NCI-H1048 (cell line): ENCODE data around the gene ZNF524.
A peak's percentile ranks its signal among the peaks of the same experiment; 100 is the strongest.

Experiments used
- DNase-seq: peaks from one replicate; lab custom pipeline; 2025; lab: John Stamatoyannopoulos, UW

Gene ZNF524

DNA sequence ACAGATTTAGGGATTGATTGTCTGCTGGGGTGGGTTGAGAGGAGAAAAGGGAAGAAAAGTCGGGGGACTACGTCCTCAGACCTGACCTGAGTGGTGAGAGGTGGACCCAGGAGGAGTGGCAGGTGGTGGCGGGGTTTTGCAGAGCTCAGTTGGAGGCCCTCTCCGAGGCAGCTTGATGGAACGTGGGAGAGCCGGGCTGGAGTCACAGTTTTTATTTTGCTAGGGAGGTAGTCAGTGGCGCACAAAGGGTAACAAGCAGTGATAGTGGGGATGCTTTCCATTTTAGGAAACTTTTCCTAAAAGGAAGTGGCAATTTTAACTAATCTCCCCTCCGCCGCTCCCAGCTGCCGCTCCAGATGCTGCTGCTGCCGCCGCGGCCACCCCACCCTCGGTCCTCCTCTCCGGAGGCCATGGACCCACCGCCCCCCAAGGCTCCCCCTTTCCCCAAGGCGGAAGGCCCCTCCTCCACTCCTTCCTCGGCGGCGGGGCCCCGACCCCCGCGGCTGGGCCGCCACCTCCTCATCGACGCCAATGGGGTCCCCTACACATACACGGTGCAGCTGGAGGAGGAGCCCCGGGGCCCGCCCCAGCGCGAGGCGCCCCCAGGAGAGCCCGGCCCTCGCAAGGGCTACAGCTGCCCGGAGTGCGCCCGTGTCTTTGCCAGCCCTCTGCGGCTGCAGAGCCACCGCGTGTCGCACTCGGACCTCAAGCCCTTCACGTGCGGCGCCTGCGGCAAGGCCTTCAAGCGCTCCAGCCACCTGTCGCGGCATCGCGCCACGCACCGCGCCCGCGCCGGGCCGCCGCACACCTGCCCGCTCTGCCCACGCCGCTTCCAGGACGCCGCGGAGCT, 42.3 kb downstream of the ZNF524 start:
- no peak for DNase-seq

- DNase-seq, result no peak
Measured at GRCh38 chr19:55643003-55643886, 43.2 kb downstream of the ZNF524 start, which contains the start of gene ZNF581. Gene ZNF581, plus strand, starts transcription at chr19:55643649. Its CDS starts 923 bp downstream, at chr19:55644572.

DNA sequence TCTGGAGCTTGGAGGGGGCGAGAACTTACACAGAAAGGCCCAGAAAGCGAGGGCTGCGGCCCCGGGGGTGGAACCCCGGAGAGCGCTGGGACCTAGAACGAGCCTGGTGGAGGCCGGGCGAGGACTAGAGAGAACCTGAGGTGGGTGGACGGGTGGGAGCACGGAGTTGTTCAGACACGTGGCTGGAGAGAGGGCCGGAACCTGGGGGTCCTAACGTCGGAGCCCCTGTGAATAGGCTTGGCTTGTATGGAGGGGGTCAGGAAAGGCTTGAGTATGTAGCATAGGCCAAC, 43.7 kb downstream of the ZNF524 start:
- no peak for DNase-seq

GRCh38 chr19:55644191-55644833, 44.2 kb downstream of the ZNF524 start:
- no peak for DNase-seq

GRCh38 chr19:55644842-55645511, 44.9 kb downstream of the ZNF524 start:
- no peak for DNase-seq

DNA sequence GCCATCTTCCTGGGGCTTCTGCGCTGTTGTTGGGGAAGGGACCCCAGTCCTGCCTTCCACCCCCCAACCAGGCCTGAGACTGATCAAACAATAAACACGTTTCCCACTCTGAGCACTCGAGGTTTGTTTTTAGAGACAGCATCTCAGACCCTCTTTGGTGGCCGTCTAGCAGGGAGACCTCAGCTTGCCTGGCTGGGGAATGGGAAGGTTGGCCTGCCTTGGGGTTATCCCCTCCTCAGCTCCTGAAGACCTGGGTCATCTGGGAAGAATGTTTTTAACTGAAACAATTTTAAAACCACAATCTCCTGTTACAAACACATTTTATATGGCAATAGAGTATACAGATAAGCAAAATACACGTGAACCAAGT, 45.4 kb downstream of the ZNF524 start:
- no peak for DNase-seq

- DNase-seq, result no peak
Measured at GRCh38 chr19:55646889-55647731, 47.0 kb downstream of the ZNF524 start.

DNA sequence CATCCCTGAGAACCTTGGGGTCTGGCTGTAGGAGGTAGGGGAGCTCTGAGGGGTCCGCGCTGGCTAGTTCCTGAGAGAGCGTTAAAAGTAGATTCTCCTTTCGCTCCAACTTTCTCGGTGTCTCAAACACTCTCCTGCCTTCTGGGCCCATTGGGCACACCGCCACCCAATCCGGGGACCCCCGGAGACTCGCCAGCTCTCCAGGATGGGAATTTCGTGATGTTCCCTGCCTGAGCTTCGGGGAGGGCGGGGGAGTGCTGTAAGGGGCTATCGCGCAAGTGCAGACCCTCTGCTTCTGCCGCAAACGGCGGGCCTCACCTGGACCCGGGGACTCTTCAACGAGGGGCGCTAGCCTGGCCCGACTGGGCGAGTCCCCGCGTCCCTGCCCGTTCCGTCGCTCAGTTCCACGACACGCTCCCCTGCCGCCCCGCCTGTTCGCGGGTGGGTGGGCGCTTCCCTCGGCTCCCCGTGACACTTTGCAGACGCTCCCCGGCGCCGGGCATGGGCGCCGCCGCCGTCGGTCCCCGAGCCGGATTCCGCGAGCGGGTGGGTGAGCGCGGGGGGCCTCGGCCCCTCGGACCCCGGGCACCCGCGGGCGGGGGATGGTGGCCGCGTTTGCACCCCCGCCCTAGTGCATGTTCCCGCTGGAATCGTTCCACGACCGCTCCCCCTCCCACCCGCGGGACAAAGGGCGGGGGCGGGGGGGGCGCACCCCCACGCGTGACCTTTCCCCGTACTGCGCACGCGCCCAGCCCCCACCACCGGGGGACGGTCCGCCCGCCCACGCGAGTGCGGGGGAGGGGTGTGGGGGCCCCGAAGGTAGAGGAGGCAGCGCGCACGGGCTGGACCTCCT, 47.9 kb downstream of the ZNF524 start, which contains the start of gene CCDC106:
TSS of gene CCDC106 (plus strand) at position 481 of the 853 bp plus-strand sequence. CDS start 835 bp downstream, outside the sequence.
- peak; percentile 38 for DNase-seq

- DNase-seq, result no peak
Measured at GRCh38 chr19:55648585-55649267, 48.6 kb downstream of the ZNF524 start.

GRCh38 chr19:55649268-55650125, 49.4 kb downstream of the ZNF524 start:
- no peak for DNase-seq

DNA sequence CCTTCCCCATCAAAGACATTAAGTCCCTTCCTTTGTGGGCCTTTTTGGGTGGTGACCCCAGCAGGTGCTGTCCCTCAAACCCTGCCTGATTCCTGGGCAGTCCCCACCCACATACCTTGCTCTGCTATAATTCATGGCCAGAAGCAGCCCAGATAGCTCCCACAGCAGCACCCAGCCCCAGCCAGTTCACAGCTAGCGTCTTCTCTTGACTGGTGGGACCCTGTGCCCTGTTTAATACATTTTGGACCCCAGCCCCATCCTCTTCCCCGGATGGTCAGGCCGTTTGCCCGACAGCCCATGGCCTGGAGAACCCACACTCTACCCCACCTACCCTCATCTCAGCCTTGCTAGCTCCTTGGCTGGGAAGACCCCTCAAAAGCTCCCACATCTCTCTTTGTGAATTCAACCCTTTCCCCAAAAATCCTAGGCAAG, 50.1 kb downstream of the ZNF524 start:
- DNase-seq, result no peak

DNA sequence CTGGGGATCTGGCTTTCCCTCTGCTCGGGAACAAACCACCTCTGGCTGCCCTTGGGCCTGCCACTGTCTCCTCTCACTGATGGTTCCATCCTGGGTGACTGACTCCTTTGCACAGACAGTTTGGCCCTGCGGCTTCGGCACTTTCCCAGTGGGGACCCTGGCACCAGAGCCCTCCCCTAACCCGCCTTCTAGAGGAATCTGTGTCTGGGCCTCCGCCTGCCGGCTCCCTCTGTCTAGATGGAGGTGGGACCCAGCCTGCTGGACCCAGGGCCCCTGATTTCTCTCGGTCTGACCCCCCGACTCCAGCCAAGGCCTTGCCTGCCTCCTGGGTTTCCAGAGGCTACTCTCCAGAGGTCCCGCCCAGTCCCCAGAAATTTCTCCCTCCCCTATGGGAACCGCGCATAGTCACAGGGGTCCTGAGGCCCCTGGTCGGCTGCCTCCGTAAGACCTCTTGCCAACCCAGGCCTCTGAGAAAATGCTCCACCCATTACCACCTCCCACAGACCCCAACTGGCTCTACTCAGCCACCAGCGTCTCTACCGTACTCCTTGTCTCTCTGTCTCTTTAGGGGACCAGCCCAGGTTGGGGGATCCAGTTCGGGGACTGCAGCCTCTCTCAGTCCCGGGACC, 50.6 kb downstream of the ZNF524 start:
- DNase-seq, result no peak

DNA sequence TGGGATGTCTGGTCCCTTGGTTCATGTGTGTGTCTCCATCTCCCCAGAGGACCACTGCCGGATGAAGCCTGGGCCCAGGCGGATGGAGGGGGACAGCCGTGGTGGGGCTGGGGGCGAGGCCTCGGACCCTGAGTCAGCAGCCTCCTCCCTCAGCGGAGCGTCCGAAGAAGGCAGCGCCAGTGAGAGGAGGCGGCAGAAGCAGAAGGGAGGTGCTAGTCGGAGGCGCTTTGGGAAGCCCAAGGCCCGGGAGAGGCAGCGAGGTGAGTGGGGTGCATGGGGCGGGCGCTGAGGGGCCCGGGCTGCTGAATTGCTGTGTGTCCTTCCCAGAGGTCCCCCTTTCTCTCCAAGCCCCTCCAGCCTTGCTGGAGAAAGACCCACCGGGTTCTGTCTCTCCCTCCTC, 51.1 kb downstream of the ZNF524 start:
- no peak for DNase-seq

DNA sequence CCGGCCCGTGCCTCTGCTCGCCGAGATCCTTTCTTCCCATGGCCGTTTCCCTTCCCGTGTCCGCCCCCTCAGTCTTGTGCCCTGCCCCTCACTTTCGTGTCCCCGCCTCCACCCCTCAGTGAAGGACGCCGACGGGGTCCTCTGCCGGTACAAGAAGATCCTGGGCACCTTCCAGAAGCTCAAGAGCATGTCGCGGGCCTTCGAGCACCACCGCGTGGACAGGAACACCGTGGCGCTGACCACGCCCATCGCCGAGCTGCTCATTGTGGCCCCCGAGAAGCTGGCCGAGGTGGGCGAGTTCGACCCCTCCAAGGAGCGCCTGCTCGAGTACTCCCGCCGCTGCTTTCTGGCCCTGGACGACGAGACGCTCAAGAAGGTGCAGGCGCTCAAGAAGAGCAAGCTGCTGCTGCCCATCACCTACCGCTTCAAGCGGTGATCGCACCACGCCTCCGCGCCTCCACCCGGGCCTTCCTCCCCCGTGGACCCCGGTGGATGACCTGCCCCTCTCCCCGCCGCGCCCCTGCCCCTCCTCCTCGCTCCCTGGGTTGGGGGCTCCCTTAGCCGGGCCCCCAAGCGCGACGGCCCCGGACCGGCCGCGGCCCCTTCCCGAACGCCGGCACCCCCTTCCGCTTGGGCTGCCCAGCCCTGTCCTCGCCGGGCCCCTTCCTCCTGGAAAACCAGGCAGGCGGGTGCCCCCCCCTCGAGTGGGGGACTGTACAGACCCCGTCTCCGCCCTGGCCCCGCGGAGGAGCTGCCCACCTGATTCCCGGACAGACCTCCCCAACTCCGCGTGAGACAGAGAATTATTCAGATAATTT, 52.4 kb downstream of the ZNF524 start:
- no peak for DNase-seq
